GM19043 (cell line): Measurements from ENCODE around the gene RUSC1.
"Not testable (repeated sequence)": the region's sequence is repeated elsewhere in the genome, so short reads cannot be mapped to it uniquely, and the experiment has no call there.

Source experiments
- ATAC-seq: cut with Tn5 transposase; IDR thresholded peaks from one replicate; pipeline ENCODE4 v1.9.1; 2021; ENCODE audit warnings: low read depth; ENCODE audit not compliant: unreplicated experiment

RUSC1 gene, protein sequence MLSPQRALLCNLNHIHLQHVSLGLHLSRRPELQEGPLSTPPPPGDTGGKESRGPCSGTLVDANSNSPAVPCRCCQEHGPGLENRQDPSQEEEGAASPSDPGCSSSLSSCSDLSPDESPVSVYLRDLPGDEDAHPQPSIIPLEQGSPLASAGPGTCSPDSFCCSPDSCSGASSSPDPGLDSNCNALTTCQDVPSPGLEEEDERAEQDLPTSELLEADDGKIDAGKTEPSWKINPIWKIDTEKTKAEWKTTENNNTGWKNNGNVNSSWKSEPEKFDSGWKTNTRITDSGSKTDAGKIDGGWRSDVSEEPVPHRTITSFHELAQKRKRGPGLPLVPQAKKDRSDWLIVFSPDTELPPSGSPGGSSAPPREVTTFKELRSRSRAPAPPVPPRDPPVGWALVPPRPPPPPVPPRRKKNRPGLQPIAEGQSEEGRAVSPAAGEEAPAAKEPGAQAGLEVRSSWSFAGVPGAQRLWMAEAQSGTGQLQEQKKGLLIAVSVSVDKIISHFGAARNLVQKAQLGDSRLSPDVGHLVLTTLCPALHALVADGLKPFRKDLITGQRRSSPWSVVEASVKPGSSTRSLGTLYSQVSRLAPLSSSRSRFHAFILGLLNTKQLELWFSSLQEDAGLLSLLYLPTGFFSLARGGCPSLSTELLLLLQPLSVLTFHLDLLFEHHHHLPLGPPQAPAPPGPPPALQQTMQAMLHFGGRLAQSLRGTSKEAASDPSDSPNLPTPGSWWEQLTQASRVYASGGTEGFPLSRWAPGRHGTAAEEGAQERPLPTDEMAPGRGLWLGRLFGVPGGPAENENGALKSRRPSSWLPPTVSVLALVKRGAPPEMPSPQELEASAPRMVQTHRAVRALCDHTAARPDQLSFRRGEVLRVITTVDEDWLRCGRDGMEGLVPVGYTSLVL

DNA sequence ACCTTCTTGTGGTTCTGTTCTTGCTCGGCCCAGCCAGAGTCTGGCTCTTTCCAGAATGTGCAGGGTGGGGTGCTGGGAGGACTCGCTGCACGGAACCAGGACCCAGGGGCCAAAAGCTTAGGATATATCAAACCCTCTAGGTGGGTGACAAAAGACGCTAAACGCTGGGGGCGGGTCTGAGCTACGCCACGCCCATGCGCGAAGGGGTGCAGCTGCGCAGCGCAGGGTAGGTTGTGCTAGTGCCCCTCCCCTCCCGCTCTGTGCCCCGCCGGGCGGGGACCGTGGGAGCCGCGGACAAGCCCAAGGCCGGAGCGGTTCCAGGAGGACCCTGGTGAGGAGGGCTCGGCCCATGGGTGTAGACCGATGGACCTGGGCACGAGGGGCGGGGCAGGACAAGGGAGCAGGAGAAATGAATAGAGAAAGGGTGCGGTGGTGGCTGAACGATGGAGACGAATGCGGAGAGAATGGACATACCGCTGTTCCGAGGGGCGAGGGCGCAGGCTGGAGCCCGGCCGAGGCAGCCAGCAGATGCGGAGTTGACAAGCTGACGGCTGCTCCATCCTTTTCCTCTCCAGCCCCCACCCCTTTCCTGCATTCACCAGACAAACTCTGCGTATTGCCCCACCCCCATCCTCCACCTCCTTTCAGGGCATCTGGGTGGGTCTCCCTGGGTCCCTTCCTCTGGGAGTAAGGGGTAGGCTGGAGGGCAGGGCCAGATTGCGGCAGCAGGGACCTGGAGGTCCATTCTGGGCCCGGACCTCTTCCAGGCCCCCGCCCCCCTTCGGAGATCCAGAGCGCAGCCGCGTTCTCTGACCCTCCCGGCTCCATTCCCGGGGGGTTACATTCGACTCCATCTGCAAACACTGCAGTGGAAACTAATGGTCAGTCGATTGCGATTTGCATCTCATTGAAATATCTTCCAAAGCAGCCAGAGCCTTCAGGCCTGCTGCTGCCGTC lies at the start of gene RUSC1:
RUSC1 (plus strand) TSS at position 234 of the 957 bp plus-strand sequence. CDS start 880 bp downstream, outside the sequence.
- no peak for ATAC-seq

DNA sequence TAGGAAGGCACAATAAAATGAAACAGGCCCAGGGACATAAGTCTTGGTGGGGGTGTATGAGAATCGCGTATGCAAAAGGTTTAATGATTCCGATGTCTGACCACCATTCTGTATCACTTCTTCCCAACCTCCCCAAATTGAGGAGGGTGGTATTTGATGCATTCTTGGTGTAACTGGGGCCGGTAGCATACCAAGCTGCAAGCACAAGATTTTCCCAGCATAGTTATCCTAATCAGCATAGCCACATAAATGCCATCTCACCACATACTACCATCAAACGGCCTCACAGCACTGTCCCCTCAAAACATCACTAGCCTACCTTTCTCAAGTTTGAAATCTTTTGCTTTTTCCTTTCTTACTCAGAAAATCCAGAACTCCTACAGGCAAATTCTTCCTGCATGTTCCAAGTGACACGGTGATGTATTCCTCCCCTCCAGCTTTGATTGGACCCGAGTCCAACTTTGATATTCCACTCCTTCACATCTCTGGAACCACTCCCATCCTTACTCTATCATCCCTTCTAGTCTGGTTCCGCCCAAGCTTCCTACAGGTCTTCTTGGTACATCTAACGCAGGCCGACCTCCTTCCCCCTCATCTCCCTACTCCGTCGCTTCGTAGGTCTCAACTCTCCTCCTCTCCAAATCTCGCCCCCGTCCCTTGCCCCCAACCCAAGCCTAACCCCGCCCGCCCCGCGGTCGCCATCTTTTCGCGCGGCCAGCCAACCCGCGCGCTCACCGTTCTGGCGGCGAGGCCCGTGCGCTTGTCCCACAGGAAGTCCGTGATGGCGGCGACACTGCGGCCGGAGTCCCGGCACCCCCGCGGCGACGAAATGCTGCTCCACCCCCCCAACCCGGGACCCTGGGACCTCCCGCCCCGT lies 48.0 kb upstream of the RUSC1 start:
- ATAC-seq = no peak

DNA sequence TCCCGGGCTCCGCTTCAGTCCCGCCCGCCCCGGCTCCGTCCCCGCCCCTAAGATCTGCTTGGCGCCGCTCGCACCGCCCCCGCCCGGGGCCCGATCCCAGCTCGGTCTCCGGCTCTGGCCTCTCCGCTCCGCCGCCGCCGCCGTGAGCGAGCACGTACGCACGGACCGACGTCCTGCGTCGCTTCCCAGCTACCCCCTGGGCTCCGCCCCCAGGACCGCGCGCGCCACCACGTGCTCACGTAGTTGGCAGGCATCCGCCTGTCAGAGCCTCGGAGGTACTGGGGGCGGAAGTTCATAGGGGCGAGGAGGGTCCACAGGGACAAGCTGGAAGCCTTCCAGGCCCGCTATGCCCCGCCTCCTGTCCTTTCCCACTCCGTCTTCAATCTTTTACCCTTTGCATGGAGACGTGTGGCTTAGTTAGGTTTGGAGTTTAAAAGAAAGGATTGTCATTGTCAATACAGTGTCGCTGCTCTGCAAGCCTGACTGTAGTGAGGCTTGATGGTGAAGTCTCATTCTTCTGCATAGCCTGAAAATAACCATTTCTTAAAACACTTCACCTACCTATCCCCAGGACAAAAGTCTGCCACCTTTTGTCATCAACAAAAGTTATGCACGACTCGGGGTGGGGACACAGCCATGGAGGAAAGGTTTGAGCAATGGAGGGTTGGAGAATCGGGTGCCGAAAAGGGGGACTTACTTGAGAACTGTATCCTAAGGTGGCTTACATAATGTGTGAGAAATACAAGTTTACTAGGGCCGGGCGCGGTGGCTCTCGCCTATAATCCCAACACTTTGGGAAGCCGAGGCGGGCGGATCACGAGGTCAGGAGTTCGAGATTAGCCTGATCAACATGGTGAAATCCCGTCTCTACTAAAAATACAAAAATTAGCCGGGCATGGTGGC lies 47.1 kb upstream of the RUSC1 start, which contains the start of gene CLK2:
CLK2 (minus strand) TSS at position 162 of the 903 bp plus-strand sequence. CDS start 2,527 bp downstream, outside the sequence.
- ATAC-seq = peak; percentile 66

DNA sequence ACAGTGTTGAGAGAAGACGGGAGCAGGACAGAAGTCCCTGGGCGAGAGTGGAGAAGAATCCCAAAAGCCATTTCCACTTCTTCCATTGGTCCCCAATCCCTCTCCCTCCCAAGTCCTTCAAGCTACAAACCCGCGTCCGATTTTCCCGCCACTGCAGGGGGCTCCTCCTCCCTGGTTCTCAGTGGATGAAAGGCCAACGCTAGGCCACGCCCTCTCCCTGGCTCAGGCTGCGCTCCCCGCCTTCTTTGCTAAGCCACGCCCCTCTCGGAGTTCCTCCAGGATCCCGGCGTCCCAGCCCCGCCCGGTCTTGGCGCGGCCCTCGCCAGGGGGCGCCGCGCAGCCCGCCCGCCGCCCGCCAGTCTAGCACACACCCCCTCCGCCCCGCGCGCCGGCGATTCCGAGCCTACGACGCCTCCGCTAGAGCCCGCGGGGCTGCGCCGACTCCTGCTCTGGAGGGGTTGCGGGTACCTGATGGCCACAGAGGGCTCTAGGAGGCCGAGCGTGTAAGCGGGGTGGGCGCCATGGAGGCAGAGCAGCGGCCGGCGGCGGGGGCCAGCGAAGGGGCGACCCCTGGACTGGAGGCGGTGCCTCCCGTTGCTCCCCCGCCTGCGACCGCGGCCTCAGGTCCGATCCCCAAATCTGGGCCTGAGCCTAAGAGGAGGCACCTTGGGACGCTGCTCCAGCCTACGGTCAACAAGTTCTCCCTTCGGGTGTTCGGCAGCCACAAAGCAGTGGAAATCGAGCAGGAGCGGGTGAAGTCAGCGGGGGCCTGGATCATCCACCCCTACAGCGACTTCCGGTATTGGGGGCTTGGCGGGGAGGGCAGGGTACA lies 43.4 kb upstream of the RUSC1 start, which contains the start of gene HCN3:
HCN3 (plus strand) TSS at position 394 of the 832 bp plus-strand sequence; CDS start at position 522, 128 bp downstream.
- peak; percentile 58 for ATAC-seq

DNA sequence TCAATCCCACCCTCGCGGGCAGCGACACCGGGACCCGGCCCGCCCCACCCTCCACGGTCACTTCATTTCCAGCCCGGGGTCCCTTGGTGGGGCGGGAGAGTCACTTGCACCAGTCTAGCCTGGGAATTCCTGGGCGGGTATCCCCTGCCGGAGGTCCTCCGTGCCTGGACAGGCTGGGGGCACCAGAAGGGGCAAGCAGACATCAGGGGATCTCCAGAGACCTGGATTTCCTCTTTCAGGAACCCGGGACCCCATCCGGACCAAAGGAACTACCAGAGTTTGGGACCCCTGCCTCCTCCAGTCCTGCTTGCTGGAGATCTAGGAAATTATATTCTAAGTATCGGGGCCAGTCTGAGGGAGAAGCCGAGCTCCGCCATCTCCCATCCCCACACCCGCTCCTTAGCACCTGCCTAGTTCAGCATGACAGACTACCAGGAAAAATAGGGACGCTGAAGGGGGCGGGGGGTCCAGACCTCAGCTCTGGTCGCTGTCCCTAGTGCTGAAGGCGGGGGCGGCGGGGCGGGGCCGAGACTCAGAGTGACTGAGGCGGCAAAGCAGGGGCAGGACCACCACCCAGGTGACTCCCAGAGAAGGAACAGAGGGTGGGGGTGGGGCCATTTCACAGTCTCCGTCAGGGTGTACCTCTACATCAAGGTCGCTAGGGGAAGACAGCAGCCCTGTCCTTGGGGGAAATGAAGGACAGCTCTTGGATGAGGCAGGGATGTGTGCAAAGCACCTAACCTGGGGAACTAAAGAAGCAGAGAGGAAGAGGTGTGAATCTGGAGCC lies 42.6 kb upstream of the RUSC1 start:
- ATAC-seq = no peak

DNA sequence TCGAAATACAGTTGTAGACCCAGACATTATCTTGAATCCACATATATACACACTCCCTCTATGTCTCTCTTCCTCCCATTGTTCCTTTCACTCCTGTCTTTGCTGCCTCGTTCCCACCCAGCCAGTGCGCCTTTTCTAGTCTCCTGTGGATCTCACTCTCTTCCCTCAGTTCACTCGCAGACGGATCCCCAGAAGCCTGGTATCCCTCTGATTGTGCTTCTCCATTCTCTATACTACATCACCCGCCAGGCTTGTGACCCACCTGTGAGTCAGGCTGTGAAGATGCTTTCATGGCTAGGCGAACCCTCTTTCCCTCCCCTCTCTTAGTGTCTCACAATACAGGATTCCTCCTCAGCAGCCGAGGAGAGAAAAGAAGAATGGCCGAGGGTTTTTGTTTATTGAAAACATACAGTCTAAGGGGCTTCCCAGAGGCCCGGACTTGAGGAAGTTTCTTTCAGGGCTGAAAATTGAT lies 42.0 kb upstream of the RUSC1 start:
- no peak for ATAC-seq

DNA sequence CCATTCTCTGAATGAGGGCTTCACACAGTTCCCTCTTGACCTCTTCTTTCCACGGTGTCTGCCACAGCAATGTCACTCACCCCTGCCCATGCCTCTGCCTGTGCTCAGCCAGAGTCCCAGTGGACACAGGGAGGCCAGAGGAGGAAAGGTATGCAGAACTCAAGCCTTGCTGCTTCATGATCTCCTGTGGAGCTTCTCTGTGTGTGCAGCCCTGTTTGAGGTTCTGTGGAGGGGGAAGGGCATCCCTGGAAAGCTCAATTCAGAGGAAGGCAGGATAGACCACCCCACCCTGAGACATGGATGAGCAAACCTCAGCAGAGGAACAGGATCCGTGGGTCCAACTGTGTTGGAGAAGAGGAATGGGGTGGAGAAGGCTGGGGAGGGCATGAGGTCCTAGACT lies 41.4 kb upstream of the RUSC1 start:
- ATAC-seq = no peak

DNA sequence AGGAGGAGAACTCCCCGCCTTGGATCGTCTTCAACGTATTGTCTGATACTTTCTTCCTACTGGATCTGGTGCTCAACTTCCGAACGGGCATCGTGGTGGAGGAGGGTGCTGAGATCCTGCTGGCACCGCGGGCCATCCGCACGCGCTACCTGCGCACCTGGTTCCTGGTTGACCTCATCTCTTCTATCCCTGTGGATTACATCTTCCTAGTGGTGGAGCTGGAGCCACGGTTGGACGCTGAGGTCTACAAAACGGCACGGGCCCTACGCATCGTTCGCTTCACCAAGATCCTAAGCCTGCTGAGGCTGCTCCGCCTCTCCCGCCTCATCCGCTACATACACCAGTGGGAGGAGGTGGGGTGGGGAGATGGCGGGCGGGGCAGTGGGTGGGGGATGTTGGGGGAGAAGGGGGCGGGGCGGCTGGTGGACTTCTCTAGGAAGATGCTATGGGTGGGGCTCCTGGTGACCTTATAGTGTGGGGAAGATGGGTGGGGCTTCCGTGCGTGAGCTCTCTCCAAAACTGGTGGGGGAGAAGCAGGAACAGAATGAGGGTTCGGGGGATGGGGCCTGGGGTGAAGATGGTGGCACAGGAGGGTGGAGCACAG lies 38.1 kb upstream of the RUSC1 start:
- no peak for ATAC-seq

DNA sequence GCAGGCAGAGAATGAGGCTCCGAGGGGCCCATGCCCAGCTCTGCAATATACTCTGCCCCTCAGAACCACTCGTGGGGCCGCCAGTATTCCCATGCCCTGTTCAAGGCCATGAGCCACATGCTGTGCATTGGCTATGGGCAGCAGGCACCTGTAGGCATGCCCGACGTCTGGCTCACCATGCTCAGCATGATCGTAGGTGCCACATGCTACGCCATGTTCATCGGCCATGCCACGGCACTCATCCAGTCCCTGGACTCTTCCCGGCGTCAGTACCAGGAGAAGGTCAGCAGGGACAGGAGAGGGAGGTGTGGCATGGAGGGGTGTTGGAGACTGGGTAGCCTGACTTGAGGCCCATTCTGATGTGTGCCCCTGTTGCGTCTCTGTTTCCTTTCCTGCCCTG lies 36.2 kb upstream of the RUSC1 start:
- ATAC-seq = no peak

DNA sequence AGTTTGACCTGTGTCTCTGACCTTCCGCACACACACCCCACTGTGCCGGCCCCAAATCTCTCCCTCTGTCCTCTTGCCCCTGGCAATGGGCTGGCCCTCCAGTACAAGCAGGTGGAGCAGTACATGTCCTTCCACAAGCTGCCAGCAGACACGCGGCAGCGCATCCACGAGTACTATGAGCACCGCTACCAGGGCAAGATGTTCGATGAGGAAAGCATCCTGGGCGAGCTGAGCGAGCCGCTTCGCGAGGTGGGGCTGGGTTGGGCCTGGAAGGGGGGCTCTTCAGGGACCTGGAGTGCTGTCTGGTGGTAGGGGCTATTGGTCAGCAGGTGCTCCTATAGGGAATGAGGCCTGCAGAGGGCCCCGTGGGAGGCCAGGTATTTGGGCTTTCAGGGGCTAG lies 35.6 kb upstream of the RUSC1 start:
- ATAC-seq = no peak

DNA sequence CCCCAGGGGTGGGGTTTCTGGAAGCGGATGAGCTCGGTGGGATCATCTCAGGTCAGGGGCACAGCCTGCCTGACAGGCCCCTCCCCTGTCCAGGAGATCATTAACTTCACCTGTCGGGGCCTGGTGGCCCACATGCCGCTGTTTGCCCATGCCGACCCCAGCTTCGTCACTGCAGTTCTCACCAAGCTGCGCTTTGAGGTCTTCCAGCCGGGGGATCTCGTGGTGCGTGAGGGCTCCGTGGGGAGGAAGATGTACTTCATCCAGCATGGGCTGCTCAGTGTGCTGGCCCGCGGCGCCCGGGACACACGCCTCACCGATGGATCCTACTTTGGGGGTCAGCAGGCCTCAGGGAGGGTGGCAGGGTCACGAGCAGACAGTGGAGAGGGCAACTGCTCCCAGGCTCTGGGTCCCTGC lies 35.1 kb upstream of the RUSC1 start:
- no peak for ATAC-seq

DNA sequence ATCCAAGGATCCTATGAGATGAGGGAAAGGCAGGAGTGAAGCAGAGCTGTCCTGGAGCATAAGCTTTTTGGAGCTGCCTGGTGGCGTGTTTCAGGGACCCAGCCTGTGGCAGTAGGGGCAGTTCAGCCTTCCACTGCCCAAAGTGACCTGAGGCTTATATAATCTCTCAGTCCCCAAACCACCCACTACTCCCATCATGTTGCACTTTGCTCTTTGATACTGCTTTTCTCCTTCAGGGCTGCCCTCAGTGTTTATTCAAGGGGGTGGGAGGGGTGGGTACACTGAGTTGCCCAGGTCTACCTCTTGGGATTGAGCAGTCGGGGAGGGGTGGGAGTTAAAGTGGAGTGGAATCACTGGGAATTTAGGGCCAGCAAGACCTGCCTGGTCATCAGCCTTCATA lies 34.1 kb upstream of the RUSC1 start:
- no peak for ATAC-seq

DNA sequence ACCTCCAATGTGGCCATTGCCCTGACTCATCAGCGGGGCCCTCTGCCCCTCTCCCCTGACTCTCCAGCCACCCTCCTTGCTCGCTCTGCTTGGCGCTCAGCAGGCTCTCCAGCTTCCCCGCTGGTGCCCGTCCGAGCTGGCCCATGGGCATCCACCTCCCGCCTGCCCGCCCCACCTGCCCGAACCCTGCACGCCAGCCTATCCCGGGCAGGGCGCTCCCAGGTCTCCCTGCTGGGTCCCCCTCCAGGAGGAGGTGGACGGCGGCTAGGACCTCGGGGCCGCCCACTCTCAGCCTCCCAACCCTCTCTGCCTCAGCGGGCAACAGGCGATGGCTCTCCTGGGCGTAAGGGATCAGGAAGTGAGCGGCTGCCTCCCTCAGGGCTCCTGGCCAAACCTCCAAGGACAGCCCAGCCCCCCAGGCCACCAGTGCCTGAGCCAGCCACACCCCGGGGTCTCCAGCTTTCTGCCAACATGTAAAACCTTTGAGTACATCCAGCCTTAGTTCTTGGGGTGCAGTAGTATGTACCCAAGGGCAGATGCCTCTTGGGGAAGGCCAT lies 32.6 kb upstream of the RUSC1 start:
- ATAC-seq = no peak

DNA sequence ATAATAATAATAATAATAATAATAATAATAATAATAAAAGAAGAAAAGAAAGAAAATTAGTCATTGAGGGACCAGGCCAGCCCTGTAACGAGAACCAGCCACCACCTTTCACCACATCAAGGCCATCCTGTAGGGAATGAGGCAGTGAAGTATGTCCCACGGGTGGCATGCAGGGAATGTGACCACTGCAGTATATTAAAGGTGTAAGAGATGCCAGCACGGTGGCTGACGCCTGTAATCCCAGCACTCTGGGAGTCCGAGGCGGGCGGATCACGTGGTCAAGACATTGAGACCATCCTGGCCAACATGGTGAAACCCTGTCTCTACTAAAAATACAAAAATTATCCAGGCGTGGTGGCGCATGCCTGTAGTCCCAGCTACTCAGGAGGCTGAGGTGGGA lies 29.7 kb upstream of the RUSC1 start:
- not testable (repeated sequence) for ATAC-seq

DNA sequence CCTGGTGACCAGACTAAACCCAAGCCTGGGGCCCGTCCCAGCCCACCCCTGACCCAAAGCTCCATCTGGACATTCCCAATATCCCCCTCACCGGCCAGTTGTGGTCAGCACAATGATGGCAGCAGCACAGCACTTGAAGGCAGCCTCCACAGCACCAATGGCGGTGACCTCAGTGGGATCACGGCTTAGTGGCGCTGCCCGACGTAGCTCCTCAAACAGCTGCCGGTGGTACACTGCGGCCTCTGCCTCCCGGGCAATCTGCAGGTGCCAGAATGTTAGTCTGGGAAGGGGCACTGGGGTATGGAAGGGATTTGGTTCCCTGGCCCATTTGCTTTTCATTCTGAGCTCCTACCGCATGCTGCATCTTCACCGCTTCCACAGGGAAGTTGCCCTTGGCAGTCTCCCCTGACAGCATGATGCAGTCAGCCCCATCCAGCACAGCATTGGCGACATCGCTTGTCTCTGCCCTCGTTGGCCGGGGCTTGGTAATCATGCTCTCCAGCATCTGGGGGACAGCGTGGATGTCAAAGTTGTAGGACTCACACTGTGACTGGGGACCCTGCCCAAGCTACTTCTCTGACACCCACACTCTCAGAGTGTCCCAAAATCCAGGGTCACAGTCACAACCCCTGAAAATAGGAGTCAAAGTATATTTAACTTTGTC lies 27.5 kb upstream of the RUSC1 start:
- ATAC-seq = no peak
